B cell (primary cell): ENCODE data around the gene MS4A18.
A peak's percentile ranks its signal among the peaks of the same experiment; 100 is the strongest.

Experiments used
- EZH2 ChIP-seq: IDR thresholded peaks from 2 replicates; pipeline ENCODE4 v1.6.1; 2012; ENCODE audit warnings: borderline replicate concordance, low read depth, mild to moderate bottlenecking, moderate library complexity, low read length; ENCODE audit not compliant: insufficient read depth, poor library complexity, severe bottlenecking
- TF ChIP-seq, protein P1 (sequence below): fragments of 200-600 bp; IDR thresholded peaks from one replicate; pipeline ENCODE4 v1.8.0; 2022; ENCODE audit warnings: antibody characterized with exemption, mild to moderate bottlenecking

DNA sequence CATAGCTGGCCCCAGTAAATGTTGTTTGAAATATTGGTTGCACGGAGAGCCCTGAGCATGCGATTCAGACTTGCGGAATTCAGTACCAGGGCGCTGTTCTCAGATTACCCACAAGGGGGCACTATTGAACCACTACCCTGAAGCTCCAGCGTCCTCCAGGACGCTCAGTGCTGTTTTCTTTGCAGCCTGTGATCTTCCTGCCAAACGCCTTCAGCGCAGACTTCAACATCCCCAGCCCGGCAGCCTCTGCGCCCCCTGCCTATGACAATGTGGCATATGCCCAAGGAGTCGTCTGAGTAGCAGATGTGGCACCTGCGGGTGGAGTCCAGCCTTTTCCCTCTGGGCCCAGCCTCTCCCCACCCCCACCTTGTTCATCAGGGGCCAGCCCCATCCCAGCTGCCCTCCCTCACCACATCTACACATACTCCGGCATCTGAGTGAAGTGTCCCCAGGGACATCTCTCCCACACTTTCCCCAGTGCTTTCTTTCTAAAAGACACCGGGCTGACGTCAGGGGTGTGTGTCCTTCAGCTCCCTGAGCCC lies 51.0 kb downstream of the MS4A18 start:
- TF ChIP-seq, protein P1, sequence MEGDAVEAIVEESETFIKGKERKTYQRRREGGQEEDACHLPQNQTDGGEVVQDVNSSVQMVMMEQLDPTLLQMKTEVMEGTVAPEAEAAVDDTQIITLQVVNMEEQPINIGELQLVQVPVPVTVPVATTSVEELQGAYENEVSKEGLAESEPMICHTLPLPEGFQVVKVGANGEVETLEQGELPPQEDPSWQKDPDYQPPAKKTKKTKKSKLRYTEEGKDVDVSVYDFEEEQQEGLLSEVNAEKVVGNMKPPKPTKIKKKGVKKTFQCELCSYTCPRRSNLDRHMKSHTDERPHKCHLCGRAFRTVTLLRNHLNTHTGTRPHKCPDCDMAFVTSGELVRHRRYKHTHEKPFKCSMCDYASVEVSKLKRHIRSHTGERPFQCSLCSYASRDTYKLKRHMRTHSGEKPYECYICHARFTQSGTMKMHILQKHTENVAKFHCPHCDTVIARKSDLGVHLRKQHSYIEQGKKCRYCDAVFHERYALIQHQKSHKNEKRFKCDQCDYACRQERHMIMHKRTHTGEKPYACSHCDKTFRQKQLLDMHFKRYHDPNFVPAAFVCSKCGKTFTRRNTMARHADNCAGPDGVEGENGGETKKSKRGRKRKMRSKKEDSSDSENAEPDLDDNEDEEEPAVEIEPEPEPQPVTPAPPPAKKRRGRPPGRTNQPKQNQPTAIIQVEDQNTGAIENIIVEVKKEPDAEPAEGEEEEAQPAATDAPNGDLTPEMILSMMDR, result peak; percentile 88
- no peak for TF ChIP-seq EZH2
